EL (cell line): ENCODE data around the gene ROBO2.

Experiments used
- DNase-seq: peaks from one replicate; pipeline ENCODE4 v3.0.0-alpha.2; 2016

ROBO2 gene

GRCh38 chr3:77601823-77602415, 562.0 kb downstream of the ROBO2 start:
- DNase-seq, result no peak

GRCh38 chr3:77602722-77603121, 562.8 kb downstream of the ROBO2 start:
- no peak for DNase-seq

GRCh38 chr3:77605308-77605707, 565.4 kb downstream of the ROBO2 start:
- no peak for DNase-seq

- DNase-seq, result no peak
These were observed 566.0 kb downstream of the ROBO2 start for GRCh38 chr3:77605865-77606264.

GRCh38 chr3:77606372-77606771, 566.5 kb downstream of the ROBO2 start:
- no peak for DNase-seq

GRCh38 chr3:77618686-77619085, 578.8 kb downstream of the ROBO2 start:
- DNase-seq, result no peak

- DNase-seq, result peak; percentile 18
These were observed 580.1 kb downstream of the ROBO2 start for GRCh38 chr3:77620009-77620408.

GRCh38 chr3:77623500-77623899, 583.6 kb downstream of the ROBO2 start:
- DNase-seq, result no peak

- DNase-seq, result no peak
These were observed 586.3 kb downstream of the ROBO2 start for GRCh38 chr3:77626157-77626556.

- no peak for DNase-seq
These were observed 608.3 kb downstream of the ROBO2 start for GRCh38 chr3:77648214-77648613.

- no peak for DNase-seq
These were observed 608.8 kb downstream of the ROBO2 start for GRCh38 chr3:77648664-77649063.

- DNase-seq, result no peak
These were observed 612.7 kb downstream of the ROBO2 start for GRCh38 chr3:77652624-77653023.

- DNase-seq, result peak; percentile 1
These were observed 615.5 kb downstream of the ROBO2 start for GRCh38 chr3:77655396-77655795.

GRCh38 chr3:77660718-77661117, 620.8 kb downstream of the ROBO2 start:
- no peak for DNase-seq

GRCh38 chr3:77667901-77668300, 628.0 kb downstream of the ROBO2 start:
- no peak for DNase-seq

- no peak for DNase-seq
These were observed 628.5 kb downstream of the ROBO2 start for GRCh38 chr3:77668376-77668775.

GRCh38 chr3:77672016-77672415, 632.1 kb downstream of the ROBO2 start:
- DNase-seq, result no peak

GRCh38 chr3:77682162-77682561, 642.3 kb downstream of the ROBO2 start:
- no peak for DNase-seq

- DNase-seq, result no peak
These were observed 644.2 kb downstream of the ROBO2 start for GRCh38 chr3:77684115-77684514.

GRCh38 chr3:77685713-77686112, 645.8 kb downstream of the ROBO2 start:
- no peak for DNase-seq

- no peak for DNase-seq
These were observed 646.7 kb downstream of the ROBO2 start for GRCh38 chr3:77686560-77686959.

GRCh38 chr3:77687545-77687944, 647.6 kb downstream of the ROBO2 start:
- DNase-seq, result no peak

GRCh38 chr3:77690284-77690845, 650.5 kb downstream of the ROBO2 start:
- no peak for DNase-seq

- no peak for DNase-seq
These were observed 653.2 kb downstream of the ROBO2 start for GRCh38 chr3:77693147-77693546.

GRCh38 chr3:77699125-77699691, 659.3 kb downstream of the ROBO2 start:
- DNase-seq, result no peak
